LNCaP clone FGC (cell line): Measurements from ENCODE around the gene UBE2D2.

Experiments used
- DNase-seq: peaks from one replicate; pipeline ENCODE4 v3.0.0-alpha.2; 2011; ENCODE audit warnings: low read depth
- H3K4me3 ChIP-seq: 2 replicates; pipeline ENCODE4 v1.5.1; 2011; ENCODE audit warnings: mild to moderate bottlenecking, low read depth, low read length, control low read depth
- TF ChIP-seq, protein P1 (sequence below): IDR thresholded peaks from 2 replicates; pipeline ENCODE4 v1.5.1; 2012; ENCODE audit warnings: mild to moderate bottlenecking; ENCODE audit not compliant: control insufficient read depth, insufficient read depth; ENCODE audit errors: extremely low read depth

The UBE2D2 gene

DNA sequence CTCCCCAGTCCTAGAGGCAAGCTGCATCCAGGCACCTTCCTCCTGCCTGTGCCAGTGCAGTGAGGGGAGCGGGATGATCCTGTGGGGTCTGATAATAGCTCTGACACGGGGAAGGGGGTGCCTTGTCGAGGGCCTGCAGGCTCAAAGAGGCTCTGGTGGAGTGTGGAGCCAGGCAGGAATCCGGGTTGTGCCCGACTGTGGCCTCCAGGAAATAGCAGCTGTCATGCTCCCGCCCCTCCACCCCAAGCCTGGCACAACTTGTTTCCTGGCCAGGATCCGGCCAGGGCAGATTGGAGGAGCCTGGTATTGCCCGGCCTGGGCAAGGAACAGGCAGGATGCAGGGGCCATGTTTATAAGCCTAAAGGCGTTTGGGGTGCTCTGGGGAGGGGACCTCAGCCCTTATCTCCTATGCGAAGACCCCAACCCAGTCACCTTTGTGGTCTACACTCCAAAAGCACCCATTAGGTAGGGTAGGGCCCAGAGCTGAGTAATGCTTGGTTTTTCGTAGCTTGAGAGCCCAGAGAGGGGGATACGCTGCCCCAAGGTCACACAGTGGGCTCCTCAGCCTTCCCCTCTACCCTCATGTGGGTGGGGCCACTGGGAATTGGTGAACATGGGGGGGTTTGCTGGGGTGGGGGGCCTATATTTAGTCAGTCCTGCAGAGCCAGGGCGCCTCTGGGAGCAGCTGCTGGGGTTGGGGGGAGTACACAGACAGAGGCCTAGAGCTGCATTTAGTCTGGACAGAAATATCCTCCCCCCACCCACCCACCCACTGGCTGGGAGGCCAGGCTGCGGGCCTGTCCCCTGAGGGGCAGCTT, 99.2 kb downstream of the UBE2D2 start:
- TF ChIP-seq, protein P1, sequence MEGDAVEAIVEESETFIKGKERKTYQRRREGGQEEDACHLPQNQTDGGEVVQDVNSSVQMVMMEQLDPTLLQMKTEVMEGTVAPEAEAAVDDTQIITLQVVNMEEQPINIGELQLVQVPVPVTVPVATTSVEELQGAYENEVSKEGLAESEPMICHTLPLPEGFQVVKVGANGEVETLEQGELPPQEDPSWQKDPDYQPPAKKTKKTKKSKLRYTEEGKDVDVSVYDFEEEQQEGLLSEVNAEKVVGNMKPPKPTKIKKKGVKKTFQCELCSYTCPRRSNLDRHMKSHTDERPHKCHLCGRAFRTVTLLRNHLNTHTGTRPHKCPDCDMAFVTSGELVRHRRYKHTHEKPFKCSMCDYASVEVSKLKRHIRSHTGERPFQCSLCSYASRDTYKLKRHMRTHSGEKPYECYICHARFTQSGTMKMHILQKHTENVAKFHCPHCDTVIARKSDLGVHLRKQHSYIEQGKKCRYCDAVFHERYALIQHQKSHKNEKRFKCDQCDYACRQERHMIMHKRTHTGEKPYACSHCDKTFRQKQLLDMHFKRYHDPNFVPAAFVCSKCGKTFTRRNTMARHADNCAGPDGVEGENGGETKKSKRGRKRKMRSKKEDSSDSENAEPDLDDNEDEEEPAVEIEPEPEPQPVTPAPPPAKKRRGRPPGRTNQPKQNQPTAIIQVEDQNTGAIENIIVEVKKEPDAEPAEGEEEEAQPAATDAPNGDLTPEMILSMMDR, result no peak
- peak overlapping the region; percentile 34 for H3K4me3 ChIP-seq
- DNase-seq, result peak; percentile 70

DNA sequence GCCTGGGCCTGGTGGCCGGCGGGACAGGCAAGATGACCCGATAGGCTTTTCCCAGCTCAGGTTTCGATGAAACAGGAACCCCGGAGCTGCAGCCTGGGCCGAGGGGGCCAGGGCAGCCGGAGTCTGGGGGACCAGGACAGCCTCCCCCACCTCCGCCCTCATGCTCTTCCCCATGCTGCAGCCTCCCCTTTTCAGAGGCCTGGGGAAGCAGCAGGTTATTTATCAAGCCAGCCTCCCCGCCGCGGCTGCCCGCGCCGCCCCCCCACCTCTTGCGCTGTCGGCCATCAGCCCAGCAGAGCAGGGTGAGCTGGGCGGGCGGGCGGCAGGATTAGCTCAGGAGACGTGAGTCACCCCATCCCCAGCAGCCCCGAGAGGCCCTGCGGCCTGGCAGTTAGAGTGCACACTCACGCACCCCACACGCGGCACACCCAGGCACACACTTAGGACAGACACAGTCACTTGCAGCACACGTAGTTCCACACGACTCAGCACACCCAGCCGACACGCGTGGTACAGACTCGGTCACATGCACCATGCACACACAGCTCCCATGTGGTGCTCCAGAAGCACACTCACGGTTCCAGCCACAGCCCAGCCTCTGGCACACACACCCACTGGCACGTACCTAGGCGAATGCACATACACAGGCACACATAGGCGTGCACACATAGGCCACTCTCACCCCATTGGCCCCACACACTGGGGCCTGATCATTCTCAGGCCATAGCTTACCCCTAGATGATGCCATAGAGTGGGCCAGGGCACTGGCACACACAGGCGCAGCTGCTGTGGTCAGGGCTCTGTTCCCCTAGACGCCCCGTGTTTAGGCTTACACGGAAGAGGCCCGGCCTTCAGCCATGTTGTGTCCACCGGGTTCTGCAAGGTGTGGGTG, 100.0 kb downstream of the UBE2D2 start:
- TF ChIP-seq, protein P1, result no peak
- no peak overlapping the region for H3K4me3 ChIP-seq
- DNase-seq, result no peak

DNA sequence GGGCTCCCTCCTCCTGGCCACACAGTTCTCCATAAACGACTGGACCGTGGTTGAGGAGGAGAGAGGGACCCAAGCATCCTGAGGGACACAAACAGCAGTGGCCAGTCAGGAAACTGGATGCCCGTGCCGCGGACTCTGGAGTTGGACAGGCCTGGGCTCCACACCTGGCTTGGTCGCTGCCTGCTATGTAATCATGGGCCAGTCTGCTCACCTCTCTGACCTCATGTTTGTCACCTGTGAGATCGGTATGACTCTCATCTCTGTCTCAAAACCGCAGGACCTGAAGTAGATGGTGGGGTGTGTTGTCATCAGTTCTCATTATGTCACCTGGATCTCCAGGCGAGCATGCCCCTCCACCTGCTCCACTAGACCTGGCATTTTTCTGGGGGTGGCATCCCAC, 101.5 kb downstream of the UBE2D2 start:
- DNase-seq, result no peak

DNA sequence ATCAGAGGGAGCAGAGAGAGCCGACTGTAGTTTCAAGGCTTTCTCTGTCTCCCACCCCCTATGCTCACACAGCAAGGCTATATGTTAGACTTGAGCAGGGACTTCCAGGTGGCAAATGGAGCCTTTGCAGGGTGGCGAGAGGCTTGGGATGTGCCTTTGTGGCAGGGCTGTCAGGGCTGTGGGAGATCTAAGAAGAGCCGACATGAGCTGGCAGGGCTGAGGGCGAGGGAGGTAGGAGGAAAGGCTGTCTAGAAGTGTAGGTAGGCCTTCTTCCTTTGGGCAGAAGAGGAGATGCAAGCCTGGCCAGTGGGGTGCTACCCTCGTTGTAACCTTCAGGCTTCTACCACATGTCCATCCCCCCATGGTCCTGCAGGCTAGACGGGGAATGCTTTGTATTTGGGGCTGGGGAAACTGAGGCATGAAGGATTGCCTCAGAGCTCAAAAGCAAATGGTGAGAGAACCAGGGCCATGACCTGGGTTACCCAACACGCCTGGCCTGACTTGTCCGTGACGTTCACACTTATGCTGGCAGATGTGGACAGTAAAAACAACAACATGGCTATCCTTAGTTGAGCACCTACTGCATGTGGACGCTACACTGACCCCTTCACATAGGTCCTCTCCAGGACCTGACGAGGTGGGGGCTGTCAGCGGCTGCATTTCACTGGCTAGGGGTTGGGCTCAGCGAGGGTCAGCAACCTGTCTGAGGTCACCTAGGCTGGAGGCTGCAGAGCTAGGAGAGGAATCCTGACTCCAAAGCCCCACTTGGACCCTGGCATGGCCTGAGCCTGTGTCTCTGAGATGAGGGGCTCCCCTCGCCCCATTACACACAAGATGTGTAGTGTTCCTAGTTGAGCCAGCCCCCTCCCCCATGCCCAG, 102.3 kb downstream of the UBE2D2 start:
- no peak overlapping the region for H3K4me3 ChIP-seq
- no peak for DNase-seq
- TF ChIP-seq, protein P1, result no peak

More for the DNA sequence above, 101.5 kb downstream of the UBE2D2 start:
- no peak overlapping the region for H3K4me3 ChIP-seq
- TF ChIP-seq, protein P1, result no peak

DNA sequence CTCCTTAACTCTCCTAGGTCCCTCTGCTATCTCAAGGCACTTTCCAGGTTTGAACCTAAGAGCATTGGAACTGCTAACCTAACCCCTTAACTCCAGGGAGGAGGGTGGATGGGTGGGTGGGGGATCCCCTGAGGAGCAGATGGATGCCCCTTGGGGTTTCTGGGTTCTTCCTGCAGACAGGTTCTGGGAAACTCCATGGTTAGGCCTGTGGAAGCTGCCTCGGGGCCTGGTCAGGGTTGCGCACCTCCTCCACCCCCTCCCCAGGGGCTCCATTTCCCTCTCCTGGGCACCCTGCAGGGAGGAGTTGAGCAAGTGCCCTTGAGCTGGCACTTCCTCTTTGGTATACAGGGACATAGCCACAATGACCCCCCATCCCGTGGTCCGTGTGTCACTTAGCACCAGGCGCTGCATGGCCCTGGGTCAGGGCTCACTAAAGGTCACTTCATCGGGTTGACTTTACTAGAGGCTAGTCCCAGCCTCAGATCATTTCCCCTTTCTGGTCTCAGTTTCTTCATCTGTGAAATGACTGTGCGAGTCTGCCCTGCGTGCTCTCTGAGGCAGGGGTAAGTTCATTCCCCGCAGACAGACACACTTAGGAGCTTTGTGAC, 103.1 kb downstream of the UBE2D2 start:
- TF ChIP-seq, protein P1, result no peak
- no peak for DNase-seq
- H3K4me3 ChIP-seq, result no peak overlapping the region
